ENCODE results near the gene IGF1R.

IGF1R gene

GRCh38 chr15:98914626-98915025 lies 266.3 kb downstream of the IGF1R start:
- no peak for DNase-seq (ENCODE audit: low read depth)

DNA sequence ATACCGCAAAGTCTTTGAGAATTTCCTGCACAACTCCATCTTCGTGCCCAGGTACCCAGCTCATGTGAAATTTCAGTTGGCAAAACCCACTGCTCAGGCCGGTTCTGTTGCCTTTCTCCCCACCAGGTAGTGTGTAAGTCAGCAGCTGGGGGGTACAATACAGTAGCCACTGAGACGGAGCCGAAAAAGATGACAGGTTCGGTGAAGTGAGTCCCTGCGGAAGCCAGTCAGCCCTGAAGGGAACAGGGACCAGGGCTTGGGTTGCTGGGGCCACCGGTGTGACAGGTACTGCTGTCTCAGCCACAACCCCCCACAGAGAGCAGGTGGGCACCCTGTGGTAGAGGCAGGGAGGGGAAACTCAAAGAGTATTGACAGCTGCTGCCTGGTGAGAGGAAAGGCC lies 268.5 kb downstream of the IGF1R start:
- no peak for DNase-seq (ENCODE audit: low read depth)

DNA sequence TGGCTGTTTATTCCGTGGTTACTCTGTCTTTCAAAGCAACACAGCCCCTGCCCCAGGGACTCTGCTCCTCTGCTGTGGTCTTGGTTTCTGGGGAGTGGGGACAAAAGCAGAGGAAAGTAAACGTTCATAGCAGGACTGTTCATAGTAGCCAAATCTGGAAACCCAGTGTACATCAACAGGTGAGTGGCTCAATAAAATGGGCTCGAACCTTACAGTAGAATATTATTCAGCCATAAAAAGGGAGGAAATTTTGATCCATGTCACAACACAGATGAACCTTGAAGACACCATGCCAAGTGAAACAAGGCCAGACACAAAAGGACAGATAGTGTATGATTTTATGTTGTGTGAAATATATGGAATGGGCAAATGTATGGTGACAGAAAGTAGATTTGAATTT lies 269.1 kb downstream of the IGF1R start:
- no peak for DNase-seq (ENCODE audit: low read depth)

GRCh38 chr15:98920091-98920880 lies 271.9 kb downstream of the IGF1R start:
- DNase-seq (ENCODE audit: low read depth) = no peak

DNA sequence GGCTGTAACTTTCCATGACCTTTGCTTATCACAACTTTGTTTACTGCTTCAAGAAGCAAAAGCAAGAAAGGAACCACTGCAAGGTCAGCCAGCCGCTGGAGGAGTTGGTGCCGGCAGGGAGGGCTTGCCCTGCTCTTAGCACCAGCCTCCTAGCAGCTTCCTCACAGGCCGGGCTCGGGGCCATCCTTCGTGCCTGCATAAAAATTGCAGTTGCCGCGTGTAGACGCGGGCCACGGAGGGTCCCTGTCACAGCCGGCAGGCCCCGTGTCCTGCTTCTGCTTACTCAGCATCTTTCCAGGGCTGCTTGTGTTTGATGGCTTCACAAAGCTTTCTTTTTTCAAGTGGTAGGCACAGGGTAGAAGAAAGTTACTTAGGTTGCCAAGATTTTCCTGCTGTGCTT lies 274.8 kb downstream of the IGF1R start:
- DNase-seq (ENCODE audit: low read depth) = no peak

GRCh38 chr15:98923579-98923978 lies 275.2 kb downstream of the IGF1R start:
- no peak for DNase-seq (ENCODE audit: low read depth)

DNA sequence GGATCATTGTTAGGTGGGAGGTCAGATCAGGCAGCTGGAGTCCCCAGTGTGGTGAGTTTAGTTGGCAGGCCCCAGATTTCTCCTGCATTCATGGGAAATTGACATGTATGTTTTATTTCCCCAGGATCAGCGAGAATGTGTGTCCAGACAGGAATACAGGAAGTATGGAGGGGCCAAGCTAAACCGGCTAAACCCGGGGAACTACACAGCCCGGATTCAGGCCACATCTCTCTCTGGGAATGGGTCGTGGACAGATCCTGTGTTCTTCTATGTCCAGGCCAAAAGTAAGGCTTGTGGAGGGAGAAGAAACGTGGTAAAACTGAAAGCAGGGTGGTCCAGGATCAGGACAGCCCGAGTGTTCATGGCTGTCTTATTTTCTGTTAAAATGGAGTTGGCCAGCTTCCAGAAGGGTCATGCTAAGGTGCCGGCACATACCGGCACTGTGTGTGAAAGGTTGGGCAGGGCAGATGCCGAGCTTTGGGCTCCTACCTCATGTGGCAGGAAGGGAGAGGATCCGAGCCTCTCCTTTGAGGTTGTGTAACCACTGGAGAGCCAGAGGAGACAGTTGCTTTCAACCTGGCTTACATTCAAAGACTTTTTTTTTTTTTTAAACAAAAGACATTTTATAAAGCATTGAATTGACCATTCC lies 276.2 kb downstream of the IGF1R start:
- DNase-seq (ENCODE audit: low read depth) = no peak

DNA sequence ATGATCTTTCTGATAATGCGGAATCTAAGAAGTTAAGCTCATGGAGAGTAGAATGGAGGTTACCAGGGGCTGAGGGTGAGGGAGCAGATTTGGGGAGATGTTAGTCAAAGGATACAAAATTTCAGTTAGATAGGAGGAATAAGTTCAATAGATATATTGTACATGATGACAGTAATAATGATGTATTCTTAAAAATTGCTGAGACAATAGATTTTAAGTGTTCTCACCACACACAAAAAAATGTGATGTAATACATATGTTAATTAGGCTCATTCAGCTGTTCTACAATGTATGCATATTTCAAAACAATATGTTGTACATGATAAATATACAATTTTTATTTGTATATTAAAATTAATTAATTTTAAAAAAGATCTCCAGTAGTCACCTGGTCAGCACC lies 277.9 kb downstream of the IGF1R start:
- DNase-seq (ENCODE audit: low read depth) = no peak

DNA sequence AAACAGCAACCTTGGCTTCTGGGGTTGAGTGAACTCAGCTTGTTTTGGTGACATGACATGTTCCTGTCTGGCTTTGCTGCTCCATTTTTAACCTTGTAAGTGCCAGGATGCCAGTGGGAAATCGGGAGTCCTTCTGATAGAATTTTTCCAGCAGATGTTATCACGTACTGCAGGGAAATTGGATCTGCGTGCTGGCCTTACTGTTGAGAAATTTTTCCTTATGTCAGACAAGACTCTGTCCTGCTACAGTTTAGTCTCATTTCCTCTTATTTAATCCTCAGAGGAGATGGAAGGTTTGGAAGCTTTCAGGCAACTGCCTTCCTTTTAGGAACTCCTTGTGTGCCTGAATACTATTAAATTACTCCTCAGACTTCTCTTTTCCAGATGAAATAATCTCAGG lies 278.7 kb downstream of the IGF1R start:
- DNase-seq (ENCODE audit: low read depth) = no peak

GRCh38 chr15:98927996-98928395 lies 279.7 kb downstream of the IGF1R start:
- DNase-seq (ENCODE audit: low read depth) = no peak

DNA sequence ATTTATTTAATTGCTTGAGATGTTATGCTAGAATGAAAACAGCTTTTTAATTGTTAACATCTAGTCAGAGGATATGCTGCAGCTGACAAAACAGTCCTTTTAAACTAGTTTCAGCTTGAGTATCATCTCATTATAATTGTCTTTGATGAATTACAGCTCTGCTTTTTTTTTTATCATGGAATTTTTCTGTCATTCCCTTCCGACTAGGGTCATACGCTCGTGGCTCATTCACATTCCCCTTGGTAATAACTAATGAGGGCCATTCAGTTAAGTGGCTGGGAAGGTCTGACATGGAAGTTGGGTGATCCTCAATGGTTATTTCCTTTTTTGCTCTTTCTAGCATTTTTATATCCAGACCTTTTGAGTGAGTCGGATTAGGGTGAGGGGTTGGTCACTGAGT lies 282.2 kb downstream of the IGF1R start:
- DNase-seq (ENCODE audit: low read depth) = no peak

- no peak for DNase-seq (ENCODE audit: low read depth)
Observed at GRCh38 chr15:98931004-98931403, 282.7 kb downstream of the IGF1R start.

DNA sequence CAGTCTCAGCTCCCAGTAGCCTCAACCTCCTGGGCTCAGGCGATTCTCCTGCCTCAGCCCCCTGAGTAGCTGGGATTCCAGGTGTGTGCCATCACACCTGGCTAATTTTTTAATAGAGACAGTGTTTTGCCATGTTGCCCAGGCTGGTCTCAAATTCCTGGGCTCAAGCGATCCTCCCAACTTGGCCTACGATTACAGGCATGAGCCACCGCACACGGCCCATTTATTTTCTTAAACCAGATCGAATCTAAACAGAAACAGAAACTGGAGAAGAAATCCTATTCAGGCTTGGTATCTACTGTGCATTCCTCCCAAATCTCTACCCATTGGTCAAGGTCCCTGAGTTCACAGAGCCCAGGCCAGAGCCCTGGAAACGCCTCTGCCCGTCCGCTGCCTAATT lies 285.1 kb downstream of the IGF1R start:
- DNase-seq (ENCODE audit: low read depth) = no peak

DNA sequence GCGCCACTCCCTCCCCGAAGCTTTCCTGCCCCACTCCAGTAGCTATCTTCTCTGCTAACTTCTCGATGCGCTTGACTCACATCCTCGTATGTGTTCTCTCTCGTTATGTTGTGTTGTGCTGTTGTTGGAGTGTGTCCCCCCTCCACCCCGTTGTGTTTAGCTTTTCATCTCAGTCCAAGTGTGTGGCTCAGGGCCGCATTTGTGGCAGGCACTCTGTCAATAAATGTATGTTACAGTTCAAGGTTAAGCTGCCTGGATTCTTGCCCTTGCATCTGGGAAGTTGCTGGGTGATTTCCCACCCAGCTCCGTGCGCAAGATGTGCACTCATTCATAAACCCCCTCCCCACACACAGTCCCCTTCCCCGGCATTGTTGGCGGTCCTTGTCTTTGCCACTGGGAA lies 287.4 kb downstream of the IGF1R start:
- DNase-seq (ENCODE audit: low read depth) = no peak

- no peak for DNase-seq (ENCODE audit: low read depth)
Observed at GRCh38 chr15:98937413-98938104, 289.2 kb downstream of the IGF1R start.

DNA sequence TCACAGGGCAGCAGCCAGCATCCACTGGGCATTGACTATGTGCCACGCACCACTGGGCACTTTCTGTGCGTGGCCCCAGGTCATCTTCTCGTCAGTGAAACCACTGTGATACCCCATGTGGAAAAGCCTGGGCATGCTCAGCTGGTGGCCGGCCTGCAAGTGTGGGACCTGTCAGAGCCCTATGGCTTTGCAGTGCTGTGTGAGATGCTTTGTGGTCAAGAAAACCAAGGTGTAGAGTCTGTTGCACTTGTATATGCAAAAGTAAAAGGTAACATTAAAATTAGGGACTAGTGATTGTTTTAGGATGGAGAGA lies 289.7 kb downstream of the IGF1R start:
- DNase-seq (ENCODE audit: low read depth) = no peak

DNA sequence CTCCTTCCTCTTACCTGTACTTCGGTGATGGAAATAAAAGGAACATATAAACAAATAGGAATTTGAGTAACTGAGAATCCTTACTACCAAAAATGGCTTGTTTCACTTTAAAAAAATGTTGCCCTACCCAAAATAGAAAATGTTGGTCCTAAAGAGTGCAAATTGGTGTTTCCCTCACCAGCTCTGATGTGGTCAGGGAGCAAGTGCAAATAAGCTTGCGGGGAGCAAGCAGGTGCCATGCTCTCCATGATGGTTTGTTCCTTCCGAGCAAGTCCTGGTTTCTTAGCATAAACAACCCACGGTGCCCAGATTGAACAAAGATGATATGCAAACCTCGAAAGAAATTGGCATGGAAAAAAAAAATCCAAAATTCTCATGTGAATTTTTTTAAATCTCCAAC lies 290.5 kb downstream of the IGF1R start:
- DNase-seq (ENCODE audit: low read depth) = no peak

DNA sequence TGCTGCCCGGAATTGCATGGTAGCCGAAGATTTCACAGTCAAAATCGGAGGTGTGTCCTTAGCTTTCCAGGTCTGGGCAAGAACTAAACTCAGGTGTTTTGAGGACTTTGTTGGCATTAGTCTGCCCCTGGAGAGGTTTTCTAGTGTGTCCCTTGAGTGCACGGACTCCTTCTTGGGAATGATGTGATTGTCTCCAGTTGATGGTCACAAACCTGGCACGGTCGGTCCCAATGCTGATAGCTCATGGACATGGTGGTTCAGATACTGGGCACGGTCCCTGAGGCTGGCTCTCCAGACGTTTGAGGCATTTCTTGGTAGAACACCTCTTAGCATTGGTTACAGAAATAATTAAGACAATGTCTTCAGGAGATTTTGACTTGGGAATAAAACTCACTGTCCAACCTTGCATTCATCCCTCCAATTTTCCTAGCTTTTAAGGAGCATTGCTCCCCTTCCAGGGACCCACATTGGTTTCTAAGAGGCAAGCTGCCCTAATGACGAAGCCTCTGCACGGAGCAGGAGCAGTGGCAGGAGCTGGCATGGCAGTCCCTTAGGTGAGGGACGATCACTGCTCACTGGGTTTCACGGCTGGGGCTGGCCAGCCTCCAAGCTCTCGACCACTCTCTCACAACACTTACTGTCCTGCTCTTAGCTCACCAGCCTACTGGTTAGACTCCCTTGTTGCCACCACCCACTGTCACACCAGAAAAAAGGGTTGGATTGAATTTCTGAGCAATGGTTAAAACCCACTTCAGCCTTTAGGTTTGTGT lies 291.2 kb downstream of the IGF1R start:
- no peak for DNase-seq (ENCODE audit: low read depth)

- DNase-seq (ENCODE audit: low read depth) = no peak
Observed at GRCh38 chr15:98941595-98942255, 293.4 kb downstream of the IGF1R start.

DNA sequence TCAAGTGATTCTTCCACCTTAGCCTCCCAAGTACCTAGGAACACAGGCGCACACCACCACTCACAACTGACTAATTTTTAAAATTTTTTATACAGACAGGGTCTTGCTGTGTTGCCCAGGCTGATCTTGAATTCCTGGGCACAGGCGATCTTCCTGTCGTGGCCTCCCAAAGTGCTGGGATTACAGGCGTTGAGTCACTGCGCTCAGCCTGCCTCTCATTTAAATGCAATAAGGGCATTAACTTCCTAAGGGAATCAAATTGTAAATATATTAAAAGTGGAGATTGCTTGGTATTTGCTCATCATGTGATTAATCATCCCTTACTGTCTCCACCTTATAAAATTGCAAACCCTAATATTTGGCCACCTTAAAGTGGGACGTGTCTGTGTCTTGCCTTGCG lies 294.1 kb downstream of the IGF1R start:
- DNase-seq (ENCODE audit: low read depth) = no peak

DNA sequence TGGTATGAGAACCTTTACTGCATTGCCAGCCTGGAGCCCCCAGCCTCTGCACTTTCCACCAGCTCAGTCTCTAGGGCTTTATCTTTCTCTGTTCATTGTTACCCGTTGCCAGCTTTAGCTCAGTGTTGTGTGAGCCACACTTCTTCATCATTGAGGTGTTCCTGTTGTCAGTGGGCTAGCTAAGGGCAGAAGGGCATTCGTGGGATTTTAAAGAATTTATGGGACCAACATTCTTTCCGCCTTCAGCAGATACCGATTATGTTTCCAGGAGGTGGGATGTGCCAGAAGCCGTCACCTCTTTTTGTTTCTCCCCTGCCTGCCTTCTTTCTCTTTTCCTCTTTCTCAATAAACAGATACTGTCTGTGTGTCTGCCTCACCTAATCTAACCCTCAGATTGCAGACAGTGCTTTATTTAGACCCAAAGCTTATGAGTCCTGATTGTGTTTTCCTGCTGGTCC lies 294.7 kb downstream of the IGF1R start:
- no peak for DNase-seq (ENCODE audit: low read depth)

DNA sequence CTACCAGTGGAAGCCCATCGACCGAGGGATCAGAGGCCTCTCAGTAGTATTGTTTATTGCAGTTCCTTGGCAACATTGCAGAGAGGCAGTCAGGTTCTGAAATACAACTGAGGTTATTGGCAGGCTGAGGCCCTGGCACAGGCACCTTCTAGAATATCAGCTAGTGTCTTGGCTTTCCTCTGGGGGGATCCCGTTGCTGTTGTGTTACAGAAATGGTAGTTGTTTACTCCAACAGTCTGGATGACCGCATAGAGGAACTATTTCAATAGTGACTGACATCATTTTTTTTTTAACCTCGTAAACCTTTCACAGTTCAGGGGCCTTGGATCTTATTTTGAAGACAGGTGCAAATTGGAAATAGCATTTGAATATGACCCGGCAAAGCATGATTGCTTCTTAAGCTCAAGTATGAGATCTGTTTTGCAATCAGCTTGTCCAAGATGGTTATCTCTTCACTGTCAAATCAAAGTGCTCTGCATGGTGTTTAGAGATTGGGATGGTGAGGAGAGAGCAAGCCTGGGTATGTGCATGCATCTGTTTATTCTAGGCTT lies 295.3 kb downstream of the IGF1R start:
- DNase-seq (ENCODE audit: low read depth) = no peak
